ENCODE measurements around the gene LOXHD1.

GRCh38 chr18:46622451-46622850, 34.6 kb downstream of the LOXHD1 start:
- TF ChIP-seq EZH2 (IDR thresholded peaks at IDR 0.05; ENCODE audit: borderline replicate concordance, low read length): no peak
- no peak for TF ChIP-seq CTCF (IDR thresholded peaks at IDR 0.05; ENCODE audit: low read length)
